Measurements from ENCODE around the gene HTR4. TPM values are rescaled to one million over a fixed set of nuclear protein-coding genes. Genes with fewer than 3 reads are reported as not detected.

HTR4 gene
- polyA plus RNA-seq, 1 of the 3 experiments (the other 2 are of a cell fraction): not detected

GRCh38 chr5:148563021-148563420 lies 91.3 kb downstream of the HTR4 start:
- ChIA-PET CTCF (no interaction called here), POLR2A (no interaction called here)
- TF ChIP-seq ZBTB33 (IDR thresholded peaks at IDR 0.05; ENCODE audit: borderline replicate concordance, low read depth) (no peak), CHD2 (IDR thresholded peaks at IDR 0.05; ENCODE audit: low read length, partially characterized antibody) (no peak), RCOR1 (IDR thresholded peaks at IDR 0.05; ENCODE audit: low read length) (no peak), TAF1 (IDR thresholded peaks at IDR 0.05; ENCODE audit: borderline replicate concordance, low read depth, low read length) (no peak), POLR2AphosphoS5 (IDR thresholded peaks at IDR 0.05; ENCODE audit: low read depth, low read length) (no peak), REST (IDR thresholded peaks at IDR 0.05; ENCODE audit: low read depth, low read length) (no peak), FOXJ3 (CRISPR knock-in tag; IDR thresholded peaks at IDR 0.05) (no peak), EP300 (IDR thresholded peaks at IDR 0.05; ENCODE audit: borderline replicate concordance in 1 of 2, low read depth in 1 of 2, low read length in 1 of 2) (no peak), NRF1 (IDR thresholded peaks at IDR 0.05; ENCODE audit: low read depth, low read length) (no peak), PBX3 (IDR thresholded peaks at IDR 0.05) (no peak), SMC3 (IDR thresholded peaks at IDR 0.05; ENCODE audit: low read depth, low read length) (no peak)
- Histone ChIP-seq H3K9ac (no peak overlapping the region), H3K4me1 (ENCODE audit: control insufficient read depth in 1 of 2, insufficient read depth in 2 of 2, low read depth in 1 of 2, low read length in 1 of 2) (no peaks in the 10 kb centered on the region), H3K36me3 (replicated peaks in 1 of 2; ENCODE audit: control insufficient read depth in 1 of 2, insufficient read depth in 2 of 2, low read length in 1 of 2) (no peaks in the 10 kb centered on the region), H3K79me2 (ENCODE audit: insufficient read depth) (no peaks in the 10 kb centered on the region), H3K27ac (ENCODE audit: low read depth in 2 of 2, low read length in 1 of 2) (no peak overlapping the region), H3K4me3 (ENCODE audit: low read depth in 2 of 2, low read length in 1 of 2) (no peak overlapping the region), H3K27me3 (ENCODE audit: insufficient read depth) (no peaks in the 10 kb centered on the region), H3K4me2 (no peak overlapping the region), H3K9me2 (no peaks in the 10 kb centered on the region), H2AFZ (ENCODE audit: low read depth) (no peak overlapping the region), H3F3A (replicated peaks; ENCODE audit: insufficient read depth) (no peaks in the 10 kb centered on the region), H3K9me3 (no peaks in the 10 kb centered on the region), H4K20me1 (ENCODE audit: insufficient read depth) (no peaks in the 10 kb centered on the region)
- 42% methylated on average over 1 of the region's 1 CpG for WGBS (ENCODE audit: low lambda C conversion rate)
- no peak for DNase-seq

Measured in SK-N-SH (cell line).